Activated T-helper 2 cell treated with anti-CD3 and anti-CD28 coated beads, Interferon-gamma antibody, Interleukin-2, Interleukin-4, amounts not matched to agents 10 μg/mL and 5 μg/mL and 100 μg/mL, durations not matched to agents 14 hours and 24 hours and 36 hours (primary cell): ENCODE data around the gene FAM174C. TPM values are rescaled to one million over a fixed set of nuclear protein-coding genes. Genes with fewer than 3 reads are reported as not detected.
A peak's percentile ranks its signal among the peaks of the same experiment; 100 is the strongest.

Experiments used
- DNase-seq: peaks from one replicate; pipeline ENCODE4 v3.0.0; 2021; ENCODE audit warnings: low spot score
- H3K27ac Mint-ChIP-seq: one replicate; pipeline ENCODE4 v1.8.0; 2021; ENCODE audit warnings: mixed read lengths
- H3K27me3 Mint-ChIP-seq: one replicate; pipeline ENCODE4 v1.8.0; 2021; ENCODE audit warnings: low read depth, mixed read lengths
- H3K36me3 Mint-ChIP-seq: one replicate; pipeline ENCODE4 v1.8.0; 2021; ENCODE audit warnings: low read depth, mixed read lengths
- H3K4me1 Mint-ChIP-seq: one replicate; pipeline ENCODE4 v1.8.0; 2021; ENCODE audit warnings: low read depth, mixed read lengths
- H3K4me3 Mint-ChIP-seq: one replicate; pipeline ENCODE4 v1.8.0; 2021; ENCODE audit warnings: low read depth, mild to moderate bottlenecking, moderate library complexity, mixed read lengths
- H3K9me3 Mint-ChIP-seq: one replicate; pipeline ENCODE4 v1.8.0; 2021; ENCODE audit warnings: mixed read lengths
- intact Hi-C: fragments of 100-400 bp; cut with micrococcal nuclease; formaldehyde crosslinking; loops from one replicate; pipeline ENCODE4 v1.15.1; 2023
- total RNA-seq: library from RNA; stranded (reverse); gene quantifications from 2 replicates; pipeline ENCODE4 v1.2.3, GENCODE V29; 2022

The FAM174C gene
- total RNA-seq, 1 donor from 2014 or later = 99.4 TPM

GRCh38 chr19:1256646-1257474 is 18.5 kb upstream of the FAM174C start:
- Mint-ChIP-seq H3K9me3 (no peaks in the 10 kb centered on the region), H3K4me3 (peak overlapping the region; percentile 30), H3K4me1 (peaks cover 33% of the 10 kb centered on the region), H3K27ac (peak overlapping the region; percentile 64), H3K36me3 (peaks cover 54% of the 10 kb centered on the region), H3K27me3 (no peaks in the 10 kb centered on the region)
- no peak for DNase-seq
- intact Hi-C loops = no loop called here

GRCh38 chr19:1257475-1258162 is 17.7 kb upstream of the FAM174C start:
- no peaks in the 10 kb centered on the region for H3K27me3 Mint-ChIP-seq
- peaks cover 47% of the 10 kb centered on the region for H3K36me3 Mint-ChIP-seq
- no peak for DNase-seq
- peak overlapping the region; percentile 64 for H3K27ac Mint-ChIP-seq
- H3K9me3 Mint-ChIP-seq = no peaks in the 10 kb centered on the region
- H3K4me3 Mint-ChIP-seq = peak overlapping the region; percentile 39
- intact Hi-C loops = no loop called here
- peaks cover 35% of the 10 kb centered on the region for H3K4me1 Mint-ChIP-seq

- DNase-seq = no peak
- peaks cover 47% of the 10 kb centered on the region for H3K36me3 Mint-ChIP-seq
- H3K27ac Mint-ChIP-seq = peak overlapping the region; percentile 64
- intact Hi-C loops = no loop called here
- no peaks in the 10 kb centered on the region for H3K27me3 Mint-ChIP-seq
- no peaks in the 10 kb centered on the region for H3K9me3 Mint-ChIP-seq
- peak overlapping the region; percentile 52 for H3K4me3 Mint-ChIP-seq
- H3K4me1 Mint-ChIP-seq = peaks cover 38% of the 10 kb centered on the region
Observed at GRCh38 chr19:1258163-1258492, 17.2 kb upstream of the FAM174C start.

- Mint-ChIP-seq H3K27ac (peak overlapping the region; percentile 93), H3K4me3 (peak overlapping the region; percentile 82), H3K27me3 (no peaks in the 10 kb centered on the region), H3K4me1 (peaks cover 35% of the 10 kb centered on the region), H3K36me3 (peaks cover 41% of the 10 kb centered on the region), H3K9me3 (no peaks in the 10 kb centered on the region)
- intact Hi-C loops = loop anchor here (1.0 kb wide), 1 partner anchor 11 kb away; the partner anchor contains the start of gene CIRBP
- DNase-seq = no peak
Observed at GRCh38 chr19:1258707-1259205, 16.6 kb upstream of the FAM174C start.

GRCh38 chr19:1259206-1259875 is 16.0 kb upstream of the FAM174C start:
- H3K27ac Mint-ChIP-seq = peak overlapping the region; percentile 93
- H3K4me3 Mint-ChIP-seq = peak overlapping the region; percentile 82
- H3K36me3 Mint-ChIP-seq = peaks cover 41% of the 10 kb centered on the region
- no peaks in the 10 kb centered on the region for H3K9me3 Mint-ChIP-seq
- peaks cover 35% of the 10 kb centered on the region for H3K4me1 Mint-ChIP-seq
- intact Hi-C loops = loop anchor here (1.0 kb wide), 1 partner anchor 10 kb away; the partner anchor contains the start of gene CIRBP
- peak; percentile 75 for DNase-seq
- H3K27me3 Mint-ChIP-seq = no peaks in the 10 kb centered on the region

GRCh38 chr19:1259876-1260748 is 15.2 kb upstream of the FAM174C start:
- intact Hi-C loops = loop anchor here (1.0 kb wide), 2 partner anchors 9 to 11 kb away; partner anchors contain the start of gene CIRBP
- Mint-ChIP-seq H3K4me3 (peak overlapping the region; percentile 82), H3K9me3 (no peaks in the 10 kb centered on the region), H3K4me1 (peaks cover 38% of the 10 kb centered on the region), H3K27me3 (no peaks in the 10 kb centered on the region), H3K27ac (peak overlapping the region; percentile 93), H3K36me3 (peaks cover 34% of the 10 kb centered on the region)
- peak; percentile 46 for DNase-seq

GRCh38 chr19:1260749-1261537 is 14.4 kb upstream of the FAM174C start:
- peaks cover 31% of the 10 kb centered on the region for H3K36me3 Mint-ChIP-seq
- no peaks in the 10 kb centered on the region for H3K27me3 Mint-ChIP-seq
- H3K4me1 Mint-ChIP-seq = peaks cover 44% of the 10 kb centered on the region
- intact Hi-C loops = loop anchor here (1.0 kb wide), 1 partner anchor 12 kb away; no protein-coding TSS in a partner anchor
- peak overlapping the region; percentile 90 for H3K27ac Mint-ChIP-seq
- peak overlapping the region; percentile 88 for H3K4me3 Mint-ChIP-seq
- peak; percentile 97 for DNase-seq
- no peaks in the 10 kb centered on the region for H3K9me3 Mint-ChIP-seq

GRCh38 chr19:1261538-1261797 is 13.9 kb upstream of the FAM174C start:
- Mint-ChIP-seq H3K27me3 (no peaks in the 10 kb centered on the region), H3K27ac (peak overlapping the region; percentile 90), H3K9me3 (no peaks in the 10 kb centered on the region), H3K36me3 (peaks cover 26% of the 10 kb centered on the region), H3K4me1 (peaks cover 44% of the 10 kb centered on the region), H3K4me3 (peak overlapping the region; percentile 88)
- DNase-seq = no peak
- intact Hi-C loops = no loop called here

- intact Hi-C loops = no loop called here
- no peaks in the 10 kb centered on the region for H3K9me3 Mint-ChIP-seq
- H3K27ac Mint-ChIP-seq = peak overlapping the region; percentile 90
- H3K4me1 Mint-ChIP-seq = peaks cover 44% of the 10 kb centered on the region
- no peak for DNase-seq
- no peaks in the 10 kb centered on the region for H3K27me3 Mint-ChIP-seq
- peak overlapping the region; percentile 88 for H3K4me3 Mint-ChIP-seq
- peaks cover 22% of the 10 kb centered on the region for H3K36me3 Mint-ChIP-seq
Observed at GRCh38 chr19:1261798-1262622, 13.3 kb upstream of the FAM174C start.

GRCh38 chr19:1262623-1263123 is 12.7 kb upstream of the FAM174C start:
- Mint-ChIP-seq H3K27ac (no peak overlapping the region), H3K4me1 (peaks cover 43% of the 10 kb centered on the region), H3K27me3 (no peaks in the 10 kb centered on the region), H3K36me3 (peaks cover 17% of the 10 kb centered on the region), H3K9me3 (no peaks in the 10 kb centered on the region), H3K4me3 (peak overlapping the region; percentile 26)
- intact Hi-C loops = no loop called here
- DNase-seq = no peak

GRCh38 chr19:1263188-1263587 is 12.1 kb upstream of the FAM174C start:
- no peak for DNase-seq
- Mint-ChIP-seq H3K4me1 (peaks cover 42% of the 10 kb centered on the region), H3K36me3 (peaks cover 13% of the 10 kb centered on the region), H3K9me3 (no peaks in the 10 kb centered on the region), H3K27me3 (no peaks in the 10 kb centered on the region), H3K4me3 (peak overlapping the region; percentile 3), H3K27ac (peak overlapping the region; percentile 15)
- intact Hi-C loops = no loop called here
